Measurements from ENCODE around the gene KRT85. TPM values are rescaled to one million over a fixed set of nuclear protein-coding genes. Genes with fewer than 3 reads are reported as not detected.

KRT85 gene
- total RNA-seq, 1 donor from 2014 or later: not detected

DNA sequence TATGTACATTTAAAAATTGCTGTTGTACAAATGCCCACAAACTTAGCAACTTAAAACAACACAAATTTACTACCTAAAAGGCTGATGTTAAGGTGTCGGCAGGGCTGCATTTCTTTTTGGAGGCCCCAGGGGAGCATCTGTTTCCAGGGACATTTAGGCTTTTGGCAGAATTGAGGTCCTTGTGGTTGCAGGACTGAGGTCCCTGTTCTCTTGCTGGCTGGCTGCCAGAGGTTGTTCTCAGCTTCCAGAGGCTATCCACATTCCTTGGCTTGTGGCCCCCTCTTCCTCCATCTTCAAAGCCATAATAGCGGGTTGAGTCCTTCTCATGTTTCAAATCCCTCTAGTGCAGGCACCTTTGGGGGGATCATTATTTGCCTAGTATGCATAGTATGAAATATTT, 23.7 kb downstream of the KRT85 start:
- H3K36me3 Mint-ChIP-seq (ENCODE audit: unreplicated experiment): no peaks in the 10 kb centered on the region
- H3K9me3 Mint-ChIP-seq (ENCODE audit: unreplicated experiment): no peaks in the 10 kb centered on the region
- H3K4me1 Mint-ChIP-seq (ENCODE audit: low read depth, unreplicated experiment): no peaks in the 10 kb centered on the region
- H3K4me3 Mint-ChIP-seq (ENCODE audit: unreplicated experiment): no peak overlapping the region
- no peak overlapping the region for H3K27ac Mint-ChIP-seq (ENCODE audit: unreplicated experiment)
- peaks cover 6% of the 10 kb centered on the region for H3K27me3 Mint-ChIP-seq (ENCODE audit: unreplicated experiment)
- no peak for DNase-seq
- TF ChIP-seq, protein P1, sequence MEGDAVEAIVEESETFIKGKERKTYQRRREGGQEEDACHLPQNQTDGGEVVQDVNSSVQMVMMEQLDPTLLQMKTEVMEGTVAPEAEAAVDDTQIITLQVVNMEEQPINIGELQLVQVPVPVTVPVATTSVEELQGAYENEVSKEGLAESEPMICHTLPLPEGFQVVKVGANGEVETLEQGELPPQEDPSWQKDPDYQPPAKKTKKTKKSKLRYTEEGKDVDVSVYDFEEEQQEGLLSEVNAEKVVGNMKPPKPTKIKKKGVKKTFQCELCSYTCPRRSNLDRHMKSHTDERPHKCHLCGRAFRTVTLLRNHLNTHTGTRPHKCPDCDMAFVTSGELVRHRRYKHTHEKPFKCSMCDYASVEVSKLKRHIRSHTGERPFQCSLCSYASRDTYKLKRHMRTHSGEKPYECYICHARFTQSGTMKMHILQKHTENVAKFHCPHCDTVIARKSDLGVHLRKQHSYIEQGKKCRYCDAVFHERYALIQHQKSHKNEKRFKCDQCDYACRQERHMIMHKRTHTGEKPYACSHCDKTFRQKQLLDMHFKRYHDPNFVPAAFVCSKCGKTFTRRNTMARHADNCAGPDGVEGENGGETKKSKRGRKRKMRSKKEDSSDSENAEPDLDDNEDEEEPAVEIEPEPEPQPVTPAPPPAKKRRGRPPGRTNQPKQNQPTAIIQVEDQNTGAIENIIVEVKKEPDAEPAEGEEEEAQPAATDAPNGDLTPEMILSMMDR (IDR thresholded peaks at IDR 0.05; ENCODE audit: partially characterized antibody, unreplicated experiment): no peak

DNA sequence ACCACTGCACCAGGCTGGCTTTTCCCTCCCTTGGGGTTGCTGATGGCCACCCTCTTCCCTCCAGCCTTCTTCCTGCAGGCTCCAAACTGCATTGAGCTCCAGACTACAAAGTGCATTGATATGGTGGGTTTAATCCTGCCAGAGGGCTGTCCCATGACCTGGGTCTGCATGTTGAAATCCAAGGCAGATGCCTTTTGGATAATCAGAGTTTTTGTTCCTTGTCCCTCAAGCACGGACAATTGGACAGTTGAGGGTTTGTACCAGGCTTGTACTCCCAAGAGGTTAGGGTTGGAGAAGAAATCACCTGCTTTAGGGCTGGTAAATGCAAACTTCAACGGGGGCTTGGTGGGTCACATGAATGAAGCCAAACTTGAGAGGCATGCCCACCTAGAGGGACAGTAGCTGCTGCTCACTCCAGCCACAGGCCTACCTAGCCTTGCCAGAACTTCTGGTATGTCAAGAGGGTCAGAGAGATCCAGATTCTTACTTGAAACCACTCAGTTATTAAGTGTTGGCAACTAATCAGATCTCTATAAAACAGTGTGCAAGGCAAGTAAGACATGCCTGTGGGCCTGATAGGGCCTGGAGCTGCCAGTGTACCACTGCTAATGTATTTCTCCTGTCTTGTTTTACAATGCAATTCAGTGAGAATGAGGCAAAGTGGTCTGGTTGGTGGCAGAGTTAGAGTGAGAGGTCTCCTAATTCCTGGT, 24.3 kb downstream of the KRT85 start:
- DNase-seq: no peak
- TF ChIP-seq, protein P1 (IDR thresholded peaks at IDR 0.05; ENCODE audit: partially characterized antibody, unreplicated experiment): no peak
- no peaks in the 10 kb centered on the region for H3K9me3 Mint-ChIP-seq (ENCODE audit: unreplicated experiment)
- H3K4me3 Mint-ChIP-seq (ENCODE audit: unreplicated experiment): no peak overlapping the region
- H3K27ac Mint-ChIP-seq (ENCODE audit: unreplicated experiment): no peak overlapping the region
- no peaks in the 10 kb centered on the region for H3K36me3 Mint-ChIP-seq (ENCODE audit: unreplicated experiment)
- peaks cover 6% of the 10 kb centered on the region for H3K27me3 Mint-ChIP-seq (ENCODE audit: unreplicated experiment)
- H3K4me1 Mint-ChIP-seq (ENCODE audit: low read depth, unreplicated experiment): no peaks in the 10 kb centered on the region

DNA sequence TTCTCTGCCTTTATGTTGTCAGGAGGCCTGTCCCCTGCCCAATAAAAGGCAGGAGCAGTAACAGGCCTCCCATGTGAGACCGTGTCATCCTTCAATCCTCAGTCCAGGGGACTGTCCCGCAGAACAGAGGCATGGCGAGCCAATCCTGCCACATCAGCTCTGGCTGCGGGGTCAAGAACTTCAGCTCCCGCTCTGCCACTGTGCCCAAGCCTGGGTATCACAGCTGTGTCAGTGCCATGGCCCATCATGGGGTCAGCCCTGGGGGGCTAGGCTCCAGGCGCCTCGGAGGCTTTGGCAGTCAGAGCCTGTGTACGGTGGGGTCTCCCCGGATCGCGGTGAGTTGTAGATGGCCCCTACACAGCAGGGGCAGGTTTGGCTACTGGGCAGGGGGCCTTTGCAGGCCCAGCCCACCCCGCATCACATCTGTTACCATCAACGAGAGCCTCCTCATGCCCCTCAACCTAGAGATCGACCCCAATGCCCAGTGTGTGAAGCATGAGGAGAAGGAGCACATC, 26.2 kb downstream of the KRT85 start:
- Mint-ChIP-seq H3K36me3 (ENCODE audit: unreplicated experiment) (no peaks in the 10 kb centered on the region), H3K9me3 (ENCODE audit: unreplicated experiment) (no peaks in the 10 kb centered on the region), H3K4me1 (ENCODE audit: low read depth, unreplicated experiment) (no peaks in the 10 kb centered on the region), H3K27me3 (ENCODE audit: unreplicated experiment) (peaks cover 6% of the 10 kb centered on the region), H3K27ac (ENCODE audit: unreplicated experiment) (no peak overlapping the region), H3K4me3 (ENCODE audit: unreplicated experiment) (no peak overlapping the region)
- DNase-seq: no peak
- TF ChIP-seq, protein P1 (IDR thresholded peaks at IDR 0.05; ENCODE audit: partially characterized antibody, unreplicated experiment): no peak

DNA sequence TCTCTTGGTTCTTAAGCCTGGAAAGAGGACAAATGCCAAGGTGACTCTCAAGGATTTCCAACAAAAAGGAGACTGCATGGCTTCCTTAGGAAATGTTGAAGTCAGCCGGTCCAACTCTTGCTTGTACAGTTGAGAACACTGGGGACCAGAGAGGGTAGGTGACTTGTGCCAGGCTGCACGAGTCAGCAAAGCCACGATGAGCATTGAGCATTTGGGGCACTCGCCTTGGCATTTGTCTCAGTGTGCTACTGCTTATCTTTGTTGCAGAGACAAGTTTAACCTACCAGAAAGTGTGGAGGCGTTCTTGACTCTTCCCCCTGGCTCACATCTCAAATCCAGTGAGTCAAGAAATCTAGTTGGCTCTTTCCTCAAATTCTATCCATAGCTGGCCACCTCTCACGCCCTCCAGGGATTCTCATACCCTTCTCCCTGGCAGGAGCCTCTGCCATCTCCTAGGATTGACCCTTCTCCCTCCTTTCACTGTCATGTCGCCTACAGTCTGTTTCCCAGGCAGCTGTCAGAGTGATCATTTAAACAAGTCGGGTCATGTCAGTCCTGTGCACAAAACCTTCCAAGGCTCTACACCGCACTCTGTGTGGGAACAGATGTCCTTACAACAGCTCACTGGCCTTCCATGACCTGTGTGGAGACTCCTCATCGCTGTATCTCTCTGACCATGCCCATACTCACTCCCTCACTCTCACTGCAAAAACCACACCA, 28.9 kb downstream of the KRT85 start:
- Mint-ChIP-seq H3K27ac (ENCODE audit: unreplicated experiment) (no peak overlapping the region), H3K4me1 (ENCODE audit: low read depth, unreplicated experiment) (no peaks in the 10 kb centered on the region), H3K27me3 (ENCODE audit: unreplicated experiment) (peaks cover 6% of the 10 kb centered on the region), H3K4me3 (ENCODE audit: unreplicated experiment) (no peak overlapping the region), H3K36me3 (ENCODE audit: unreplicated experiment) (no peaks in the 10 kb centered on the region), H3K9me3 (ENCODE audit: unreplicated experiment) (no peaks in the 10 kb centered on the region)
- DNase-seq: no peak
- TF ChIP-seq, protein P1 (IDR thresholded peaks at IDR 0.05; ENCODE audit: partially characterized antibody, unreplicated experiment): no peak

DNA sequence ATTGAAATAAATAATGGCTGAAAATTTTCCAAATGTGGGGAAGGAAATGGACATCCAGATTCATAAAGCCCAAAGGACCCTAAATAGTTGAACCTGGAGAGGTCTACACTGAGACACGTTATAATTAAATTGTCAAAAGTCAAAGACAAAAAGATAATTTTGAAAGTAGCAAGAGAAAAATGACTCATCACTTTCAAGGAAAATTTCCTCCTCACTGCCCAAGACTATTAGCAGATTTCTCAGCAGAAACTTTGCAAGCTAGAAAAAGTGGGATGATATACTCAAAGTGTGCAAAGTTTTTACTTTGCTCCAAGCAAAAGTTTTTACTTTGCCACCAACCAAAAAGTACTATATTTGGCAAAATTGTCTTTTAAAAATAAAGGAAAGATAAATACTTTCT, 30.2 kb downstream of the KRT85 start:
- no peaks in the 10 kb centered on the region for H3K4me1 Mint-ChIP-seq (ENCODE audit: low read depth, unreplicated experiment)
- H3K36me3 Mint-ChIP-seq (ENCODE audit: unreplicated experiment): no peaks in the 10 kb centered on the region
- H3K27ac Mint-ChIP-seq (ENCODE audit: unreplicated experiment): no peak overlapping the region
- no peaks in the 10 kb centered on the region for H3K9me3 Mint-ChIP-seq (ENCODE audit: unreplicated experiment)
- no peak overlapping the region for H3K4me3 Mint-ChIP-seq (ENCODE audit: unreplicated experiment)
- TF ChIP-seq, protein P1 (IDR thresholded peaks at IDR 0.05; ENCODE audit: partially characterized antibody, unreplicated experiment): no peak
- H3K27me3 Mint-ChIP-seq (ENCODE audit: unreplicated experiment): peaks cover 4% of the 10 kb centered on the region
- no peak for DNase-seq

All from glutamatergic neuron (in vitro differentiated cells).